Epithelial cell of esophagus (primary cell): Measurements from ENCODE around the gene GPHA2.

Experiments
- DNase-seq: peaks from one replicate; pipeline ENCODE4 v3.0.0; 2010; ENCODE audit warnings: low read depth
- H3K4me3 ChIP-seq: 2 replicates; pipeline ENCODE4 v1.5.1; 2011; ENCODE audit warnings: mild to moderate bottlenecking, low read length, control low read depth
- TF ChIP-seq, protein P1 (sequence below): IDR thresholded peaks from 2 replicates; pipeline ENCODE4 v1.5.1; 2011; ENCODE audit warnings: low read depth, mild to moderate bottlenecking, low read length, control low read depth, inconsistent platforms; ENCODE audit not compliant: insufficient read depth; ENCODE audit errors: missing control alignments

The GPHA2 gene

GRCh38 chr11:64916775-64917662, 18.7 kb downstream of the GPHA2 start, which contains the start of gene ATG2A:
Gene ATG2A (minus strand): TSS chr11:64917209. CDS start chr11:64917135, 74 bp downstream.
- TF ChIP-seq, protein P1, sequence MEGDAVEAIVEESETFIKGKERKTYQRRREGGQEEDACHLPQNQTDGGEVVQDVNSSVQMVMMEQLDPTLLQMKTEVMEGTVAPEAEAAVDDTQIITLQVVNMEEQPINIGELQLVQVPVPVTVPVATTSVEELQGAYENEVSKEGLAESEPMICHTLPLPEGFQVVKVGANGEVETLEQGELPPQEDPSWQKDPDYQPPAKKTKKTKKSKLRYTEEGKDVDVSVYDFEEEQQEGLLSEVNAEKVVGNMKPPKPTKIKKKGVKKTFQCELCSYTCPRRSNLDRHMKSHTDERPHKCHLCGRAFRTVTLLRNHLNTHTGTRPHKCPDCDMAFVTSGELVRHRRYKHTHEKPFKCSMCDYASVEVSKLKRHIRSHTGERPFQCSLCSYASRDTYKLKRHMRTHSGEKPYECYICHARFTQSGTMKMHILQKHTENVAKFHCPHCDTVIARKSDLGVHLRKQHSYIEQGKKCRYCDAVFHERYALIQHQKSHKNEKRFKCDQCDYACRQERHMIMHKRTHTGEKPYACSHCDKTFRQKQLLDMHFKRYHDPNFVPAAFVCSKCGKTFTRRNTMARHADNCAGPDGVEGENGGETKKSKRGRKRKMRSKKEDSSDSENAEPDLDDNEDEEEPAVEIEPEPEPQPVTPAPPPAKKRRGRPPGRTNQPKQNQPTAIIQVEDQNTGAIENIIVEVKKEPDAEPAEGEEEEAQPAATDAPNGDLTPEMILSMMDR: no peak
- peak; percentile 100 for DNase-seq
- peak within 1 kb of the TSS; percentile 98 for H3K4me3 ChIP-seq

DNA sequence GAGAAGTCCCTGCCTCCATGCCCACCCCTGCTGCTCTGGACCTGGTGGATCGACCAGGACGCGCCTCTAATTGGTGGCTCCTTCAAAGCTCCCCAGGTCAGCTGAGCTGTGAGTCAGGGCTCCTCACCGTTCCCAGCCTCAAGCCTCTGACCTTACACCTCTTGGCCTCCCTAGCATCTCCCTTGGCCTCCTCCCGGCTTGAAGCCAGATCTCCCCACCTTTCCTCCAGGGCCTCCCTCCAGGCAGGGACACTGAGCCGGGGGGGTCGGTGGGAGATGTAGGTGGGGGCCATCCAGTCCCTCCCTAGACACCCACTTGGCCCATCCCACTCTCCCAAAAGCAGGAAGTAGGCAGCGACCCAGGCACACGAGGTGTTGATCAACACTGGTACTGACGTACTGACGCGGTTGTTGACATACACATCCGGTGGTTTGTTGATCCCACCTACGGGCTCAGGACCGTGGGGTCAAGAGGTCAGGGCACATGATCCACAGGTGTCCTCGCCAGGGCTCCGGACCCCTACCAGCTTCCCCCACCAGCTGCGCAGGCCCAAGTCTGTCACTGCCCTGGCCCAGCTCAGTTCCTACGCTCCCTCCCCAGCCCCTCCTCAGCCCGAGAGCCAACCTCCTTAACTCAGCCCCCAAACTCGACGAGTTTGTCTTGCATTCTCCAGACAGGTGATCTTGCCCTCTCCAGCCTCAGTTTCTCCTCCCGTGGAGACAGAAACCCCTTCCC, 19.5 kb downstream of the GPHA2 start:
- DNase-seq: peak; percentile 51
- TF ChIP-seq, protein P1: no peak
- H3K4me3 ChIP-seq: peak overlapping the region; percentile 98

GRCh38 chr11:64915376-64915887, 20.3 kb downstream of the GPHA2 start:
- TF ChIP-seq, protein P1: no peak
- no peak for DNase-seq
- H3K4me3 ChIP-seq: peak overlapping the region; percentile 98

GRCh38 chr11:64914123-64914522, 21.6 kb downstream of the GPHA2 start:
- no peak overlapping the region for H3K4me3 ChIP-seq
- no peak for DNase-seq
- TF ChIP-seq, protein P1: no peak

- no peak for DNase-seq
- H3K4me3 ChIP-seq: no peak overlapping the region
- TF ChIP-seq, protein P1: no peak
Measured at GRCh38 chr11:64913171-64913727, 22.4 kb downstream of the GPHA2 start.

DNA sequence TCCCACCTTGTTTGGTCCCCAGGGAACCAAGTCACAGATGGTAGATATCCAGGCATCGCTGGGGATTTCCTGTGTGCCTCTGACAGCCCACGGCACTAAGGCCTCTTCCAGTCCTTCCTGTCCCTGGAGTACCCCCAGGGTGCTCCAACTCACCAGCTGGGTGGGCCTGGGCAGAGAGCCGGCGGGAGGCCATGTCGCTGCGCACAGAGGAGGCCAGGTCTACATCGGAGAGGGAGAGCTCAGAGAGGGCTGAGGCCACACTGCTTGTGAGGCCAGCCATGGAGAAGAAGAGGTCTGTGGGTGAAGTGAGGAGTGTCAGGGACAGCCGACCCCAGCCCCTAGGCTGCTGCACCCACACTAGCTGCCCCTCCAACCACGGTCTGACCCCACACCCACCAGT, 24.0 kb downstream of the GPHA2 start:
- no peak for DNase-seq
- TF ChIP-seq, protein P1: no peak

More for the DNA sequence above, 24.0 kb downstream of the GPHA2 start:
- no peak overlapping the region for H3K4me3 ChIP-seq
